Measurements from ENCODE around the gene RIBC2.
"Not testable (repeated sequence)": the region's sequence is repeated elsewhere in the genome, so short reads cannot be mapped to it uniquely, and the experiment has no call there.

The RIBC2 gene

DNA sequence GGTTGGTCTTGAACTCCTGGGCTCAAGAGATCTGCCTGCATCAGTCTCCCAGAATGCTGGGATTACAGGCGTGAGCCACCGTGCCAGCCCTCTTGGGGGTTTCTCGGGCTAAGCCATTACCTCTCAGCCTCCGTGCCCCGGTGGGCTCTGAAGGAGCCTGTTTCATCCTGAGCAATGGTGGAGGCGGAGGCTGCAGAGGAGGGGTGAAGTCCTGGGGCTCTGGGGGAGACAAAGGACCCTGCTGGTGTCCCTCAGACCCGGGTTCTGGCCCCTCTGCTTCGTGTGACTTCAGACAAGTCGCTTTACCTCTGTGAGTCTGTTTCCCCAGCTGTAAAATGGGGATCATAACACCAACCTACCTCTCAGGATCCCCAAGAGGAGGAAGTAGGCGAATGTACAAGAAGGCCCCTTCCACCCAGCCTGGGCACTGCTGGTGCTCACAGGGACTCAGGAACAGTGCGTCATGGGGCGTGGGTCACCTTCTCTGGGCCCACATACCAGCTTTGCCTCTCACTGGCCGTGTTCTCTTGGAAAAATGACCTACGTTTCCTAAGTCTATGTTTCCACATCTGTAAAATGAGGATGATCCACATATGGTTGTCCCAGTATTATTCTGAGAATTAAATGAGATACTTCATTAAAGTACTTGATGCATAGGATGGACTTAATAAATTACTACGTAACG is 36.8 kb downstream of the RIBC2 start:
- DNase-seq = no peak

DNA sequence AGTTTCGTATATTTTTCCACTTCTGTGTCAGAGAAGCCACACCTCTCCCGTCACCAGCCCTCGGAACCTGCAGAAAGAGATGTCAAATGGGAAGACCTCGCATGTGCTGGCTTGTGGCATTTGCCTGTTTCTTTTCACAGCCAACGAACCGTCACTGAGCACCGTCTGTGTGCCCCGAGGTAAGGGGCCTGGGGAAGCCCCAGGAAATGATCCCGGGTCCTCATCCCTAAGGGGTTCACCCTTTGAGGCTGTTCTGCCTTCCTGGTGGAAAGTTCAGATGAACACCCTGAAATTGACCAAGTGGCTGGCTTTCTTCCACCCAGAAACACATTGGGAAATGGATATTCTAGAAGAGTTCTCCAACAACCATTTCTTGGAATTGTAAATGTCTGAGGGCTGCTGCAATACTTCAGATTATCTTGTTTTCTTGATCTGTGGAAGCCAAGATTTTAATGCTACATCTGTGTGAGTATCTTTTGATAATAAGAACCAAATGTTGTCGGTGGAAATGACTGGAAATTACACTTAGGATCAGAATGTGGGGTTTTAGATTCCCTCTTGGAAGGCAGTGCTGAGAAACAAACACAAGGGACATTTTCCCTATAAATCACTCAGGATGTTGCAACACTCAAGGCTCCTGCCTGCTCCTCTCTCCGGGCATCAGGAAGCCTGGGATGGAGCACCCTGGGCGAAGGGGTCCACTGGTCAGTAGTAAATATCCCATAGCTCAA is 37.6 kb downstream of the RIBC2 start:
- peak; percentile 95 for DNase-seq

DNA sequence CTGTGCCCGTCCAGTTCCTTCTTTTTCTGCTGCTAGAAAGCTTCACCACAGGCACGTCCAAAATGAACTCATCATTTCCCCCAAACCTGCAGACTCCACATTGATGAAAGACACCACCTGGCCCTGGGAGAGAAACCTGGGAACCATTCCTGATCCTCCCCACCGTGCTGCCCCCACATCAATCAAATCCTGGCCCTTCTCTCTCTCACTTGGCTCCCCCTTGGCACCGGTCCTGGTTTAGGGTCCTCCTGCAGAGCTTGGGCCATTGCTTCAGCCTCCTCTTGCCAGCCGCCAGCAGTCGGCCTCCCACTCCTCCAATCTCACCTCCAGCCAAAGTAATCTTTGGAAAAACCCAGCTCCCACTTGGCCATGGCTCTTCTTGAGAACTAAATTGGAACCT is 38.5 kb downstream of the RIBC2 start:
- no peak for DNase-seq

DNA sequence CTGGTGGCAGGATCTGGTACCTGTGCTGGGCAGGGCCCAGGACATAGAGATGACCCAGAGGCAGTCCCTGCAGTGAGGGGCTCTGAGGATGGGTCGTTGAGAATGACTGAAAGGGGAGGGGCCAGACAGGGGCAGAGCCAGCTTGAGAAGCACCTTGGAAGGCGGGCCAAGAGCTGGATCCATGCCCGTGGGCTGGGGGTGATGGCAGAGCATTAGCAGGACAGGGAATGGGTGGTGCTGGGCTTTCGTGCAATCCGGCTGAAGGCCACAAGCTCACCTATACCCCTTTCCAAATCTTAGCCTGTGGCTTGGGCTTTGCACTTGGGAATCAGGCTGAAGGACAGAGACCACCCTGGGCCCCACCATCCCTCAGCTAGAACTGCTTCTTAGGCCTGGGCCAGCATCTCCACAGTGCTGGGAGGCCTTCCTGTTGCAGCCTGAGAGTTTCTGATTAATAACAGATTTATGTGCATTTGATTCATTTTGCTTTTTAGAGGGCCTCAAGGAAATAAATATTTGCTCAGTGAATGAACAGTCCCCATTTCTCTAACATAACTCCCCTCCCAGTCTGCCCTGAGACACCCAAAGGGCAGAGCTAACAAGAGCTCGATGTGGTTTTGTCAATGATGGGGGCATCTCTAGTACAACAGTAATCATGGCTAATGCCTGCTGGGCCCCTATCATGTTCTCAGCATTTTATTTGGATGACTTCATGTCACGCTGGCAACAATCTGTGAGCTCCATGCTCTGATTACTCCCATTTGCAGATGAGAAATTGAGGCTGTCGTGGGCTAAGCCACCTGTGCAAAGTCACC is 39.3 kb downstream of the RIBC2 start:
- peak; percentile 63 for DNase-seq

DNA sequence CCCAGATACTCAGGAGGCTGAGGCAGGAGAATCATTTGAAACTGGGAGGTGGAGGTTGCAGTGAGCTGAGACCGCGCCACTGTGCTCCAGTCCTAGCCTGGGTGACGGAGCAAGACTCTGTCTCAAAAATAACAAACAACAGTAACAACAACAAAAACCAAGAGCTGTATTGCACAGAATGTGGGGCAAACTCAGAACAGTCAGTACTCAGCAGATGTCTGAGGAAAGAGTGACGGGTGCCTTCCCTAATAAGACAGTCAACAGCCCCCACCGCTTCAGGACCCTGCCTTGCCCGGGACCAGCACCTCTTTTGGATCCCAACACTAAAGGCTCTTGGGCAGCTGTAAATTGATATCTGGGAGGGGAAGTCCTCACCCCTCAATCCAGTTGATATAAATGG is 40.3 kb downstream of the RIBC2 start:
- no peak for DNase-seq

DNA sequence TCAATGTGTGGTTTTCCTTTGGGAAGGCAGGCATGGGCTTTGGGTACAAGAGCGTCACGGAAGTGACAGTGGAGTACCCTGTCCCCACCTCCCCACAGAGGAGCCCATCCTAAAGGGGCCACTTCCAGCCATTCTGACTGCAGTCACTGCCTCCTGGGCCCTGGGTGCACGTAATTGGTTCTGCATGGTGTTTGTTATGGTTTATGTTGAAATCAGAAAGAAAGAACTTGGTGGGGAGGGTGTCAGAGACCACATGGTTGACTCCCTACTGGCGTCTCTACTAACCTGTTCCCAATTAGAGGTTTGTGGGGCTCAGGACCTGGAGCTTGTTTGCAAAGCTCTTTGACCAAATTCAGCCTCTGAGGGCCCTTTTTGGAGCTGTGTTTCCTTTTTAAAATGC is 40.8 kb downstream of the RIBC2 start:
- DNase-seq = no peak

DNA sequence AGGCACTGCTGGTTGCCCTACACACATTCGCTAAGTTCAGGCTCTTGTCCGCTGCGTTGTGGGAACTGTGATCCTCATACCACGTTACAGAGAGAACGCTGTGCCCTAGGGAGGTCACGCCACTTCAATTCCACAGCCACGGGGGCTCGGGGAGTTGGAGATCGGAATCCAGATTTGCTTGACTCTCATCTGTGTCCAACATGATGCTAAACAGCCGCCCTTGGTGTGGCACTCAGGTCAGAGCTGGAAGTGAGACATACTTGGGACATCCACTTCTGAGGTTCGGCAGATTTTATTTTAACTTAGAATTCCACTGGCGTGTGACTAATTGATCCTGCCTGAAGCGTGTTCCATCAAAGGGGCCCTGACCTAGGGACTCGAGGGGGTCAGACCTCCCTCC is 41.7 kb downstream of the RIBC2 start:
- DNase-seq = no peak

DNA sequence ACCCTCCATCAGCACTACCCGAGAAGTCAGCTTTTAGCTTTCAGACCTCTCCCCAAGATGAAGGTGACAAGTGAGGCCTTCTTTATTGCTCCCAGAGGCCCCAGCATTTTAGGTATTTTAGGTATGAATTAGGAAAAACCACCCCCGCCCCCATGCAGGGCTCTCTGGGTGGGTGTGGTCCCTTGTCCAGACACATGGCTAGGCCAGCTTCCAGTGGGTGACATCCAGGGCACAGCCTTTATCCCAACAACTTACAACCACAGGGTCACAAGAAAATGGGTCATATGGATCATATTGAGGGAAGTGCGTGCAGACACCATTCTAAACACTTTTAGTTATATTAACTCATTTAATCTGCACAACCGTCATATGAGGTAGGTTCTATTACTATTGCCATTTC is 42.1 kb downstream of the RIBC2 start:
- no peak for DNase-seq

DNA sequence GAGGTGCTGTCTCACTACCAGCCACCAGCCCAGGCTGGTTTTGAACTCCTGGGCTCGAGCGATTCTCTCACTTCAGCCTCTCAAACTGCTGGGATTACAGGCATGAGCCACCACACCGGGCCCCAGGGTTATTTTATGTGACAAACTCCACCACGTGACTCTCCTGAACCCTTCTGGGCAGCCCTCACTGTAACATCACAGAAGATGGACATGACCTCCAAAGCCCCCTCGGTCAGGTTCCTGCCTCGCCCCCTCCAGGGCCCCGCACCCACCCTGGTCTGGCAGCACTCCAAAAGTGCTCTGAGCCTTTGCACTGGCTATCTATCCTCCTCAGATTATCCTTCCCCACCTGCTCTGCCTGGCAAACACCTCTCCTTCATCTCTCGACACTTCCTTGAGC is 43.3 kb downstream of the RIBC2 start:
- DNase-seq = no peak

DNA sequence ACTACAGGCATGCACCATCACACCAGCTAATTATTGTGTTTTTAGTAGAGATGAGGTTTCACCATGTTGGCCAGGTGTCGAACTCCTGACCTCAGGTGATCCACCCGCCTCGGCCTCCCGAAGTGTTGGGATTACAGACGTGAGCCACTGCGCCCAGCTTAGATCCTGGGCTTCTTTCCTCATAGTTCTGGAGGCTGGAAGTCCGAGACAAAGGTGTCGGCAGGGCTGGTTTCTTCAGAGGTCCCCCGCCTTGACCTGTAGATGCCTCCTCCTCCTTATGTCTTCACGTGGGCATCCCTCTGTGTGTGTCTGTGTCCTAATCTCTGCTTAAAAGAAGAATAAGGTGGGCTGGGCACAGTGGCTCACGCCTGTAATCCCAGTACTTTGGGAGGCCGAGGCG is 45.0 kb downstream of the RIBC2 start:
- DNase-seq = no peak

DNA sequence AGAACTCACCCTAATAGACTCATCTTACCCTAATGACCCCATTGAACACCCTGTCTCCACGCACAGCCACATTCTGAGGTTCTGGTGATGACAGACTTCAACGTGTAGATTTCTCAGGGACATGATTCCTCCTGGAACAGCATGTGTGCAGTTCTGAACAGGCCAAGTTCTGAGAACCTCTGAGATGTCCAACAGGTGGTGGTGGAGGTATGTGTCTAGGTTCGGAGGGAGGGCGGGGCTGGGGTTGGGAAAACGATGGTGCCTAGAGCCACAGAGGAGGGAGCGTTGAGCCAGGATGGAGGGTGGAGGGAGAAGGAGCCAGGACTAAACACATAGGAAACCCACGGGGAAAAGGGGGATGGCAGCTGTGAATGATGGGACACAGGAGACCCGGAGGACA is 45.7 kb downstream of the RIBC2 start:
- DNase-seq = no peak

DNA sequence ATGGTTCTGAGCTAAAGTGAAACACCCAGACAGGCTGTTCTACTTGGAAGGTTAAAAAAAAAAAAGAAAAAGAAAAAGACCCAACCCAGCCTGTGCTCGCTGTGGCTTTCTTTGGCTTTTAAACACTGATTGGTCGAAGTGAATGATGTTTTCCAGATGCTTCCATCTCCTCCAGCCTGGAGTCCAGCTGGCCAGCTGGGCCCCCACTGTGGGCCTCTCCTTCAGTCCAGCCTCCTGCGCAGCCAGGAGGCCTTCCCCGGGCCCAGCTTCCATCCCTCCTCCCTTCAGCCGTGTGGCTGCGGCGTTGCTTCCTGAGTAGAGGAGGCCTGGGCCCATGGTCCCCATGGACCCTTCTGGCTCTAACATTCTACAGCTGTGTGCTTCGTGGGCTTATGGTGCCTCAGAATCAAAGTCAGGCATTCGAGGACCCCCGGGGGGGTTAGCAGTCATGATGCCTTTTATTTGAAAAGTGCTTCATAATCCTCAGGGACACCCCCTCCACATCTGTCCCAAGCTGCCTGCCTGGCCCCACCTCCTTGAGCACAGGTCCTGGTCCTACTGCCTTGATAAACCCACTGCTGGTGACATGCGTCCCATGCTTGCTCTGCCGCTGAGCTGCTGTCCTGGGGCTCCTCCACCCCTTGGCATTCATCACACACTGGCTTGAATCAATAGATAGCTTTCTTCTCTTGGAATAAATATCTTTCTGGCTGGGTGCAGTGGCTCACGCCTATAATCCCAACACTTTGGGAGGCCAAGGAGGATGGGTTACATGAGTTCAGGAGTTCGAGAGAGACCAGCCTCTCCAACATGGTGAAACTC is 47.0 kb downstream of the RIBC2 start:
- DNase-seq = no peak

DNA sequence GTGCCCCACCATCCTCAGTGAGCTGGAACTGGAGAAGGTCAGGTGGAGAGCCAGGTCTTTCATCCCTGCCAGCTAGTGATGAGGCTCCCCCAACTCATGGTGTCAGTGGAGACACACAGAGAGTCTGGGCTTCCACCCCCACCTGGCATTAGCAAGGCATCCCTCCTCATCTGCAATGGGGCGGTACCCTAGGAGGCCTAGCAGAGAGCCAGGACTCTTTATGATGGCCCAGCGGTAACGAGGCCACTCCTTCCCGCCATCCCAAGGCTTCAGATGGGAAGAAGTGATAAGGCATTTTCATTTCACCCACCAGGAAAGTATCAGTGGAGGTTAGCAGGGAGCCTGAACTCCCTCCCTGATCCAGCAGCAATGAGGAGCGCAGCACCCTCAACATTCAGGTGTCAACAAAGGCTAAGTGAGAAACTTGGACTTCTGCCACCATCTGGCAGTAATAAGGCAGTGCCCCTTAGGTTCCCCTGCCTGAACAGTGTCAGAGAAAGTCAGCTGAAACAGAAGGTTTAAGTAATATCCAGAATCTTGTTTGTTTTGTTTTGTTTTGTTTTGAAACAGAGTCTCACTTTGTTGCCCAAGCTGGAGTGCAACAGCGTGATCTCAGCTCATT is 48.7 kb downstream of the RIBC2 start:
- no peak for DNase-seq

DNA sequence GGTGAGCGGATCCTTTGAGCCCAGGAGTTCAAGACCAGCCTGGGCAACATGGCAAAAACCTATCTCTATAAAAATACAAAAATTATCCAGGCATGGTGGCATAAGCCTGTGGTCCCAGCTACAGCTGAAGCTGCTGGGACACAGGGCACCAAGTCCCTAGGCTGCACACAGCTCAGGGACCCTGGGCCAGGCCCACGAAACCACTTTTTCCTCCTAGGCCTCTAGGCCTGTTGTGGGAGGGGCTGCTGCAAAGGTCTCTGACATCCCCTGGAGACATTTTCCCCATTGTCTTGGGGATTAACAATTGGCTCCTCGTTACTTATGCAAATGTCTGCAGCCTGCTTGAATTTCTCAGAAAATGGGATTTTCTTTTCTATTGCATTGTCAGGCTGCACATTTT is 50.2 kb downstream of the RIBC2 start:
- DNase-seq = not testable (repeated sequence)

DNA sequence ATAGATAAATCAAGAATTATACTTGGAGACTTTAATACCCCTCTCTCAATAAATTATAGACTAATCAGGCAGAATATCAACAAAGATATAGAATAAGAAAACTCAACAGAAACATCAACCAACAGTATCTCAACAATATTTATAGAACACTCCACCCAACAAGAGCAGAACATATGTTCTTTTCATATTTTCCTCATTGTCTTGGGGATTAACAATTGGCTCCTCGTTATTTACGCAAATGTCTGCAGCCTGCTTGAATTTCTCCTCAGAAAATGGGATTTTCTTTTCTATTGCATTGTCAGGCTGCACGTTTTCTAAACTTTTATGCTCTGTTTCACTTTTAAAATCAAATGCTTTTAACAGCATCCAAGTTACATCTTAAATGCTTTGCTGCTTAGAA is 52.1 kb downstream of the RIBC2 start:
- DNase-seq = no peak

DNA sequence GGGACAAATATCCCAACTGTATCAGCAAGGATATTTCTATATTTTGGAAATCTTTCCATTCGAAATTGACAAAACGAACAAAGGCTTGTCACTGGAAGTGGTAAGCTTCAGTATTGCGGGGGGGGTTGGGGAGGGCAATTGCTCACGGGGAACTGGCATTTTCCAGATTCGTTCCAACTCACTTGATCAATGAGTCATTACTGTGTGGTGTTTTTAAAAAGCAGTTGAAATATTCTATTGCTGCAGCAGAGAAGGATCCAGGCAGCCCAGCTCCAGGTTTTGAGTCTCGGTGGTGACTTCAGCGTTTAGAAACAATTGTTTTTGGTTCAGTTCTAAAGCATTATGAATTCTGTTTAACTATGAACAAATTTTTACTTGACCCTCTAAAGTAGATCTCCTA is 55.4 kb downstream of the RIBC2 start:
- peak; percentile 69 for DNase-seq

DNA sequence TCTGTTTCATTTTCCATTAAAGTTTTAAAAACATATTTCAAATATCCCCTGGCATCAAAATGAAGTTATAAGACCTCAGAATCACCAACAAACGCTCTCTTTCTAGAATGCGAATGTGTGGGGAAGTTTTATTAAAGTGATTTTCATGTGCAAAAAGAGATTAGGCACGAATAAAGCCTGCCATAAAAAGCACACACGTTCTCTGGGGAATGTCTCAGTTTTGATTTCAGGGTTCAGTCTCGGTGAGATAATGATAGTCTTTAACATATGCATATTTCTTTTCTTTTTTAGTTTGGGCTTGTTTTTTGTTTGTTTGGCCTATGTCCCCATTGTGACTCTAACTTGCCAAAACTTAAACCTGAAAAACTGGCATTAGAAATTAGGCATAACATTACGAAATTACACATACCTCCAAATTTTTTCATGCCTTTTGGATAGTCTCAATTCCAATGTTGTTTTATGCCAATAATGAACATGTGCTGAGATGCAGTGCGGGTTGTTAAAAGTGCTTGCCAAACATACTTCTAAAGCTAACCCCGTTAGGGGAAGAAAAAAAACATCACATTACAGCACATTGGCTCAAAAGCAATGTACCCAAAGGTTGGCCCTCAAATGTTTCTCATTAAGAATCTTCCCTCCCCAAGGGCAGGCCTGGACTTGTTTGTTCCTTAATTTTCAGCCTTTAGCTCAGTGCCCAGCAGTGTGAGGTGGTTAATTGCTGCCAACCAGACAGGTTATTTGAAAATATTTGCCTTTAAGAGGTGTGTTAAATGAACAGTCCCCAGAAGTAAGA is 56.0 kb downstream of the RIBC2 start:
- no peak for DNase-seq

DNA sequence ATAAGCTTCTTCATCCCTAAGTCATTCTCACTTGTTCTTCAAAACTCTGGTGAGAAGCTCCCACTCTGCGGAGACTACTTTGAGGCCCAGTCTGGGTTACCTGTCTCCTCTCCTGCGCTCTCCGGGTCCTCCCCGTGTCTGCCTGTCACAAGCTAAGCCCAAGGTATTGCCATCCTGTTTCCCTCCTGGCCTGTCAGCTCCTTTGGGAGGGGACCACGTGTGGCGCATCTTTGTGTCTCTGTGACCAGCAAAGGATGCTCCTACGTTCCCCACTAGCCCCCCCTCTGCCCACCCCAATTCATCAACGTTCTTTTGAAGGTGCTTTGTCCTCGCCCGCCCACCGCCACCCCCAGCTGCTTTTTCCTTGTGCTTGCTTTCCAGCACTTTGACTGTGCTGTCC is 57.4 kb downstream of the RIBC2 start:
- DNase-seq = no peak

DNA sequence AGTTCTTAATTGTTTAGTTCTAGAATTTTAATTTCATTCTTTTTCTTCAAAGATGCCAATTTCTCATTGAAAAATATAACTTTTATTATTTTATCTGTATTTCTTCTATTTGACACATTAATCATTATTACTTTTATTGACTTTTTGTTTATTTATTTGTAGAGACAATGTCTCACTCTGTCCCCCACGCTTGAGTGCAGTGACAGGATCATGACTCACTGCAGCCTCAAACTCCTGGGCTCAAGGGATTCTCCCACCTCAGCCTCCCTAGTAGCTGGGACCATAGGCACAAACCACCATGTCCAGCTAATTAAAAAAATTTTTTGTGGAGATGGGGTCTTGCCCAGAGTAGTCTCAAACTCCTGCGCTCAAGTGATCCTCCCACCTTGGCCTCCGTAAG is 58.9 kb downstream of the RIBC2 start:
- DNase-seq = no peak

DNA sequence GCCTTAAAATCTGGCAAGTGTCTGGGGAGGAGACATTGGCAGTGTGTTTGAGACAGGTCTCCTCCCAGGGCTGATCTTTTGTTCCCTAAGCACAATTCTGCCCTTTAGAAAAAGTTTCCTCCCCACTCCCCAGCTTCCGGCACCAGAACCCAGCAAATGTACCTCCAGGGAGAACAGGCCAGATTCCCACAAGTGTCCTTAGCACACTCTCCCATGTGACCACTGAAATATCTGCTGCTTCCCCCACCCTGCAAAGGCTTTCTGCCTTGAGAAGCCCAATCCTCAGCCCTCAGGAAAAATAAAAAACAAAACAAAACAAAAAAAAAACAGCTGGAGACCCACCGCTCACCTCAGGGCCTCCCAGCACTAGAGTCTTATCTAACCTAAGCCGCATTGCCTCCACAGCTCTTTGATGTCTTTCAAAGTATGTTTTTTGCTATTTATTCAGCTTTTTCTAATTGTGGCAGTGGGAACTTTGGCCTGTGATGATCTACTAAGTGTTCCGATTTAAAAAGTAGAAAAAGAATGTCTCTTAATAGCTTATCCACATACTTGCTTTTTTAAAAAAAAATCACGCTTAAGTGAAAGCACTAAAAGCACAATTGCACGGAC is 60.2 kb downstream of the RIBC2 start:
- DNase-seq = no peak

DNA sequence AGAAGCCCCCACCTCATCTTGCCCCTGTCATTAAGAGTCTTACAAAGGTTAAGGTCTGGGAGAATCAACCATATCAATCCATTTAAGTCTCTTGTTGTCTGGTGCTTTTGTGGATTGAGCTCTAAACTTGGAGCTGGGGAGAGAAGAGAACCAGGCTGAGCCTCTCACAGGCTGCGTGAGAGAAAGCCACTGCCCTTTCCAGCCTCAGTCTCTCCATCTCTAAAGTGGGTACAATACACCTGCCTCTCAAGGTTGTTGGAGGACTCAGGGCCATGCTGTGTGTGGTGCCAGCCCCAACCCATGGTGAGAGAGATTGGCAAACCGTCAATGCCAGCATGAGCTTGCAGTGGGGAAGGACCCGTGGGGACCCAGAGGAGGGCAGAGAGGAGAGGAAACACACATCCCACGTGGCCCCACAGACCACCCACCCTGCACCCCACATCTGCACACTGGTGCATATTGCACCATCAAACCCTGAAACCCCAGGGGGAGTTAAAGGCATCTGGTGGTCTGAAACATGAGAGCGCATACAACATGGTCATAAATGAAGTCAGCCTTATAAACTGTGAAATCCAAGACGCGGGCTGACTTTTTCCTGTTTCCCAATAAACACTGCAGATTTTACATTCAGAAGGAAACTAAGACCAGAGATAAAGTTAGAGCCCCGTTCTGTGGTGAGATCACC is 61.7 kb downstream of the RIBC2 start:
- DNase-seq = no peak
